Endodermal cell (in vitro differentiated cells): ENCODE results near the gene ATP6AP2. TPM values are rescaled to one million over a fixed set of nuclear protein-coding genes. Genes with fewer than 3 reads are reported as not detected.

Source experiments
- DNase-seq: peaks from one replicate; pipeline ENCODE4 v3.0.0-alpha.2; 2017
- H3K27ac ChIP-seq: 2 replicates; pipeline ENCODE4 v1.5.1; 2013; ENCODE audit warnings: mild to moderate bottlenecking, low read depth, low read length, moderate library complexity
- H3K27me3 ChIP-seq: 2 replicates; pipeline ENCODE4 v1.6.1; 2013; ENCODE audit warnings: mild to moderate bottlenecking, low read length, moderate library complexity; ENCODE audit not compliant: insufficient read depth, control insufficient read depth, poor library complexity, severe bottlenecking
- H3K36me3 ChIP-seq: 2 replicates; pipeline ENCODE4 v1.7.0; 2013; ENCODE audit warnings: mild to moderate bottlenecking, low read length, moderate library complexity; ENCODE audit not compliant: control insufficient read depth, insufficient read depth
- H3K4me1 ChIP-seq: one replicate; pipeline ENCODE4 v1.7.0; 2013; ENCODE audit warnings: low read length; ENCODE audit not compliant: control insufficient read depth, insufficient read depth
- H3K4me3 ChIP-seq: 2 replicates; pipeline ENCODE4 v1.5.1; 2013; ENCODE audit warnings: mild to moderate bottlenecking, low read length, moderate library complexity
- H3K9ac ChIP-seq: 2 replicates; pipeline ENCODE4 v1.6.1; 2013; ENCODE audit warnings: mild to moderate bottlenecking, low read length, moderate library complexity; ENCODE audit not compliant: poor library complexity, severe bottlenecking; ENCODE audit errors: extremely low read depth
- H3K9me3 ChIP-seq: 2 replicates; pipeline ENCODE4 v1.6.1; 2013; ENCODE audit warnings: mild to moderate bottlenecking, low read length, moderate library complexity; ENCODE audit not compliant: control insufficient read depth
- H3K27ac Mint-ChIP-seq: 2 replicates; pipeline ENCODE4 v1.8.0; 2020; ENCODE audit warnings: mixed read lengths
- H3K27me3 Mint-ChIP-seq: 2 replicates; pipeline ENCODE4 v1.8.0; 2021; ENCODE audit warnings: mild to moderate bottlenecking, mixed read lengths; ENCODE audit not compliant: insufficient read depth
- H3K36me3 Mint-ChIP-seq: 2 replicates; pipeline ENCODE4 v1.8.0; 2020; ENCODE audit warnings: low read depth, mixed read lengths
- H3K4me1 Mint-ChIP-seq: 2 replicates; pipeline ENCODE4 v1.8.0; 2020; ENCODE audit warnings: mixed read lengths
- H3K4me3 Mint-ChIP-seq: 2 replicates; pipeline ENCODE4 v1.8.0; 2020; ENCODE audit warnings: mild to moderate bottlenecking, moderate library complexity, mixed read lengths
- H3K9me3 Mint-ChIP-seq: 2 replicates; pipeline ENCODE4 v1.8.0; 2020; ENCODE audit warnings: mild to moderate bottlenecking, mixed read lengths
- CTCF ChIP-seq: fragments of 200-600 bp; sonication (generic); conservative IDR thresholded peaks from 2 replicates; pipeline ENCODE4 v1.5.0; 2021; ENCODE audit warnings: antibody characterized with exemption, mild to moderate bottlenecking
- WGBS, 2 experiments: methylation state at CpG; one replicate each; pipeline versions ENCODE4 v1.1.5 to v1.1.7; 2013; ENCODE audit warnings: missing lambda C conversion rate in 2 of 2, mixed read lengths in 1 of 2; ENCODE audit not compliant: insufficient coverage in 1 of 2, insufficient read length in 1 of 2; 5-methylcytosine and 5-hydroxymethylcytosine counted together
- total RNA-seq, 2 donors: library from RNA; stranded (reverse); fragmentation: NEBNext Ultra II Directional in 1 of 2; extraction: Animal tissue kit (Norgen Biotek cat#: 25700) in 1 of 2; gene quantifications; 2 replicates in 1 of 2; 3 replicates in 1 of 2; pipeline ENCODE4 v1.2.1, GENCODE V29; 2021

The ATP6AP2 gene
- total RNA-seq, 2 donors from 2014 or later = 67.0 to 82.2 TPM

GRCh38 chrX:40537310-40537709 lies 43.5 kb upstream of the ATP6AP2 start:
- no peaks in the 10 kb centered on the region for H3K27me3 ChIP-seq

GRCh38 chrX:40538406-40538805 lies 42.4 kb upstream of the ATP6AP2 start:
- no peak for TF ChIP-seq CTCF
- Mint-ChIP-seq H3K4me1 (peaks cover 15% of the 10 kb centered on the region), H3K4me3 (no peak overlapping the region), H3K36me3 (no peaks in the 10 kb centered on the region), H3K9me3 (peaks cover 26% of the 10 kb centered on the region), H3K27ac (no peak overlapping the region), H3K27me3 (peaks cover 6% of the 10 kb centered on the region)
- H3K27me3 ChIP-seq = no peaks in the 10 kb centered on the region
- no peak overlapping the region for H3K4me3 ChIP-seq
- H3K36me3 ChIP-seq = no peaks in the 10 kb centered on the region
- H3K9ac ChIP-seq = no peak overlapping the region
- no peaks in the 10 kb centered on the region for H3K4me1 ChIP-seq
- WGBS, 2 experiments = 94% methylated on average over 5 of the region's 5 CpGs; no CpG with 5 or more reads in 1 of the 2 experiments
- H3K9me3 ChIP-seq = no peaks in the 10 kb centered on the region
- no peak for DNase-seq
- no peak overlapping the region for H3K27ac ChIP-seq

More at GRCh38 chrX:40537310-40537709, 43.5 kb upstream of the ATP6AP2 start:
- no peak for TF ChIP-seq CTCF
- Mint-ChIP-seq H3K4me3 (no peak overlapping the region), H3K27me3 (peaks cover 6% of the 10 kb centered on the region), H3K27ac (no peak overlapping the region), H3K9me3 (peaks cover 29% of the 10 kb centered on the region), H3K4me1 (peaks cover 15% of the 10 kb centered on the region), H3K36me3 (no peaks in the 10 kb centered on the region)
- DNase-seq = no peak
- no peaks in the 10 kb centered on the region for H3K4me1 ChIP-seq
- no peaks in the 10 kb centered on the region for H3K36me3 ChIP-seq
- WGBS, 2 experiments = 91% methylated on average over 4 of the region's 4 CpGs; no CpG with 5 or more reads in 1 of the 2 experiments
- no peak overlapping the region for H3K9ac ChIP-seq
- H3K27ac ChIP-seq = no peak overlapping the region
- H3K4me3 ChIP-seq = no peak overlapping the region
- no peaks in the 10 kb centered on the region for H3K9me3 ChIP-seq

GRCh38 chrX:40539214-40540142 lies 41.3 kb upstream of the ATP6AP2 start:
- Mint-ChIP-seq H3K36me3 (no peaks in the 10 kb centered on the region), H3K4me3 (no peak overlapping the region), H3K4me1 (peaks cover 24% of the 10 kb centered on the region), H3K9me3 (peaks cover 27% of the 10 kb centered on the region), H3K27me3 (peaks cover 6% of the 10 kb centered on the region), H3K27ac (no peak overlapping the region)
- peak; percentile 77 for TF ChIP-seq CTCF
- Histone ChIP-seq H3K4me1 (no peaks in the 10 kb centered on the region), H3K36me3 (no peaks in the 10 kb centered on the region), H3K9me3 (no peaks in the 10 kb centered on the region), H3K27ac (no peak overlapping the region), H3K4me3 (no peak overlapping the region), H3K9ac (no peak overlapping the region), H3K27me3 (no peaks in the 10 kb centered on the region)
- peak; percentile 93 for DNase-seq
- WGBS, 2 experiments = 59 to 61% methylated on average over 10 to 20 of the region's 20 CpGs
